GM19324 (cell line): Measurements from ENCODE around the gene IGFBP1.
"Not testable (repeated sequence)": the region's sequence is repeated elsewhere in the genome, so short reads cannot be mapped to it uniquely, and the experiment has no call there.

Experiments used
- ATAC-seq: cut with Tn5 transposase; IDR thresholded peaks from one replicate; pipeline ENCODE4 v1.9.1; 2021; ENCODE audit warnings: mild to moderate bottlenecking, moderate library complexity; ENCODE audit not compliant: unreplicated experiment, low FRiP score

The IGFBP1 gene

DNA sequence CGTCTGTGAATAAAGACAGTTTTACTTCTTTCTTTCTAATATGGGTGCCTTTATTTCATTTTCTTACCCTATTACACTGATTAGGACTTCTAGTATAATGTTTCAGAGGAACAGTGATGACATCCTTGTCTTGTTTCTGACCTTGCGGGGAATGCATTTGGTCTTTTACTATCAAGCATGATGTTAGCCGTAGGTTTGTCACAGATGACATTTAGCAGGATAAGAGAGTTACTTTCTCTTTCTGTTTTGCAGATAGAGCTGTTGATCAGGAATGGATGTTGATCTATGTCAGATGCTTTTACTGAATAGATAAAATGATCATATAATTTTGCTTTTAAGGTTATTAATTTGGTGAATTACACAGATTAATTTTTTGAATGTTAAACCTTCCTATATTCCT lies 39.4 kb downstream of the IGFBP1 start:
- ATAC-seq = no peak

DNA sequence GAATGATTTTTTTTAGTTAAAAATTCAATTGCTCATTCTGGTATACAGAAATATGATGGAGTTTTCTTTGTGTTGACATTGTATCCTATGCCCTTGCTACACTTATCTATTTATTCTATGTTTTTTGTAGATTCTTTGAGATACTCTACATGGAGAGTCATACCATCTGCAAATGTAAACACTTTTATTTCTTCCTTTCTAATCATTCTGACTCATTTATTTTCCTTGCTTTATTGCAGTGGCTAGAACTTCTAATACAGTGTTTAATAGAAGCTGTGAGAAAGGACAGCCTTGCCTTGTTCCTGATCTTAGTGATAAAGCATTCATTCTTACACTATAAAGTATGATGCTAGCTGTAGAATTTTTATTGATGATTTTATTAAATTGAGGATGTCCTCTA lies 42.7 kb downstream of the IGFBP1 start:
- no peak for ATAC-seq

DNA sequence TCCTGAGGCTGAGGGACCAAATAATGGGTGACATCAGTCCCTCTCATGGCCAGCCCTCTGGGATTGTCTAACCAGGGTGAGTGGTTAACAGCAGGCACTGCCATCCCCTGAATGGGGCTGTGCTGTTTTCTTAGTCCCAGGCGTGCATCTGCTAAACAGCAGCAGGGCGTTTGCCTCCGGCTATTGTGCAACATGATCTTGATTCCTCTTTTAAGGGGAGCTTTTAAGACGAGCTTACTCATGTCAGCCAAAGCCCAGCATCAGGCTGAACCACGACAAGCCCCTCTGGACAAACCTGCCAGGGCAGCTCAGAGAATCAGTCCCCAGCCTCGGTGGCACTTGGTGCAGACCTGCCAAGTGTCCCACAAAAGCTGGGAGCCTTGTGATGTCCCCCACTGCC lies 49.0 kb downstream of the IGFBP1 start:
- ATAC-seq = no peak

DNA sequence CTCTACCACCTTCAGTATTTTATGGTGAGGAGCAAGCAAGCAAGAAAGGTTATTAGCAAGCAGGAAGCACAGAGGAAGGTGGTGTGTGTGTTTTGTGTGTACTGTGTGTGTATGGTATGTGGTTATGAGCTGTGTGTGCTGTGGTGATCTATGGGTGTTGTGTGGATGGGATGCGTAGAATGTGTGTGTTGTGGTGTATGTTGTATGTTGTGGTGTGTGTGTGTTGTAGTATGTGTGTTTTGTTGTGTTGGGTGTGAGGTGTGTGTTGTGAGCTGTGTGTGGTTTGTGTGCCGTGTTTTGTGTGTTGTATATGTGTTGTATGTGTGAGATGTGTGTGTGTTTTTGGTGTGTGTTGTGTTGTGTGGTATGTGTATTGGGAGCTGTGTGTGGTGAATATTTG lies 49.6 kb downstream of the IGFBP1 start:
- ATAC-seq = no peak

DNA sequence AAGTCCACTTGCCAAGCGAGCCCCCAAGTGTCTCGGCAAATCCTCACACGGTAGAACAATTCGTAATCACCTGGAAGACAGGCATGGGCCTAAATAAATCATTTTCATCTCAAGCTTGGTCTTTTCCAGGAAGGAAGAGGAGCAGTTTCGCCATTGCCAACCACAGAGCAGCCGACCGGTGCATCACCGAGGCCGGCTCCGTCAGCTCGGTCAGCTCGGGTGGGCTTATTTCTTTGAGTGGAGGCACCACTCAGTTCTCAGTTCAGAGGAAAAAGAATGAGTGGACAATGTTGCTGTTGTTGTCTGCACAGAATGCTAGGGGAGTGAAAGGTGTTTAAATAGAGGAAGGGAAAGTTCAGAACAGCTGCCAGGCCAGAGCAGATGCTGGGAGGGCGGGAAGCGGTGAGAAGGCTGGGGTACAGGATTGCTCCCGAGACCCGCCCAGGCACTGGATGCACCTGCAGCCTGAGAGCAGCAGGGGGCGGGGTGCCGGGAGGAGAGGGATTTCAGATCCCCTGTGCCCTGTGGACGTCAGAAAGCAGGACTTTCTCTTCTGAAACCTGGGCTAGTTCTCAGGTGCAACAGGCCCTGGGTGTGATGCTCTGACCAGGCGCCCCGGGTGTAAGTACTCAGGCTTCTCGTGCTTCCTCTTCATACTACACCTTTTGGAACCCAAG lies 50.5 kb downstream of the IGFBP1 start:
- no peak for ATAC-seq

DNA sequence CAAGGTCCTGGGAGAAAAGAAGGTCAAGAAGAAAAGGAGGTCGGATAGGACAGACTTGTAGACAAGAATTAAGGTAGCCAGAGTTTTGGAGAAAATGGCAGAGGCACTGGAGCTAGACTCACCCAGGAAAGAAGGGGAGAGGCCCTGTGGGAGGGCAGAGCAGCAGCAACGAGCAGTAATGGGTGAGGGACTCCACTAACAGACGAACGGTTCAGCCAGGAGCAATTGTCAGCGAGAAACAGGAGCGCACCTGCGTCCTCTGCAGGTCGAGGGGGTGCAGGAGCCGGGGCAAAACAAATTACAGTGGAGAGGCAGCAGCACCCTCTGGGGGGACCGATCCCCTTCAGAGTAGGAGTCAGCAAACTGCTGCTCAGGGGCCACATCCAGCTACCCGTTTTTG lies 51.3 kb downstream of the IGFBP1 start:
- ATAC-seq = no peak

DNA sequence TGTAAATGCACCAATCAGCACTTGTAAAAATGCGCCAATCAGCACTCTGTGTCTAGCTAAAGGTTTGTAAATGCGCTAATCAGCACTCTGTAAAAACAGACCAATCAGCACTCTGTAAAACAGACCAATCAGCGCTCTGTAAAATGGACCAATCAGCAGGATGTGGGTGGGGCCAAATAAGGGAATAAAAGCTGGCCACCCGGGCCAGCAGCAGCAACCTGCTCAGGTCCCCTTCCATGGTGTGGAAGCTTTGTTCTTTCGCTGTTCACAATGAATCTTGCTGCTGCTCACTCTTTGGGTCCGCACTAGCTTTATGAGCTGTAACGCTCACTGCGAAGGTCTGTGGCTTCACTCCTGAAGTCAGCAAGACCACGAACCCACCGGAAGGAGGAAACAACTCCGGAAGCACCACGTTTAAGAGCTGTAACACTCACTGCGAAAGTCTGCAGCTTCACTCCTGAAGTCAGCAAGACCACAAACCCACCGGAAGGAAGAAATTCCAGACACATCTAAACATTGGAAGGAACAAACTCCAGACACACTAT lies 52.0 kb downstream of the IGFBP1 start:
- ATAC-seq = not testable (repeated sequence)

DNA sequence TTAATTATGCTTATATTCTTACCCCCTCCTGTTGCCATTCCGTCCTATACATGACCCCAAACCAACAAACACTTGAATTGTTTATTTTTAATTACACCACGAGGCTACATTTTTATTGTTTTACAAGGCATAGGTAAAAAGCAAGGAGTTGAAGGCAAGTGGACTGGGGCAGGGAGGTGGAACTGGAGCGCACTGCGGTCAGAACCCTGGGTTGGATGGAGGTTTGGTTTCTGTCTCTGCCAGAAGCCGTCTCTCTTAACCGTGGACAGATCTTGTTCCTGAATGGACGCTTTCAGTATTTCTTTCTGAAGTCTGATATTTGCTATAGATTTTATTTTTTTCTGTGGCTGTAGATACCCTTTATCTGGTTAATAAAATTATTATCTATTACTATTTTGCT lies 52.7 kb downstream of the IGFBP1 start:
- ATAC-seq = no peak
